K562 (cell line): Measurements from ENCODE around the gene FOXR1. TPM values are rescaled to one million over a fixed set of nuclear protein-coding genes. Genes with fewer than 3 reads are reported as not detected.

ENCODE experiments used
- CBFA2T3 ChIP-seq: fragments of 450-650 bp; IDR thresholded peaks from 2 replicates; pipeline ENCODE4 v1.6.1; 2017
- CHCHD3 ChIP-seq: fragments of 250-450 bp; sonication (Bioruptor Pico); IDR thresholded peaks from 2 replicates; pipeline ENCODE4 v2.1.2; 2022; ENCODE audit warnings: mild to moderate bottlenecking
- CREBBP ChIP-seq: IDR thresholded peaks from one replicate; pipeline ENCODE4 v1.6.1; 2012; ENCODE audit warnings: low read depth, mild to moderate bottlenecking, control low read depth, inconsistent platforms, low read length
- CXXC5 ChIP-seq: fragments of 250-450 bp; sonication (Bioruptor Pico); IDR thresholded peaks from 2 replicates; pipeline ENCODE4 v1.8.0; 2022; ENCODE audit warnings: inconsistent platforms, mild to moderate bottlenecking, moderate library complexity
- GTF2B ChIP-seq: IDR thresholded peaks from 2 replicates; pipeline ENCODE4 v1.6.1; 2011; ENCODE audit not compliant: insufficient read length; ENCODE audit errors: extremely low read depth
- HNRNPUL1 ChIP-seq: fragments of 200-400 bp; formaldehyde crosslinking; IDR thresholded peaks from 2 replicates; pipeline ENCODE4 v1.6.1; 2017; ENCODE audit warnings: low read length
- LEF1 ChIP-seq: fragments of 450-650 bp; IDR thresholded peaks from 2 replicates; pipeline ENCODE4 v1.6.1; 2016; ENCODE audit warnings: mild to moderate bottlenecking
- MAFG ChIP-seq: fragments of 450-650 bp; conservative IDR thresholded peaks from 2 replicates; pipeline ENCODE4 v1.6.1; 2016; ENCODE audit warnings: missing genetic modification characterization, missing compliant biosample characterization
- MAZ ChIP-seq, 2 experiments: fragments of 450-650 bp in 1 of 2; sonication (generic) in 1 of 2; formaldehyde crosslinking; IDR thresholded peaks in 1 of 2; conservative IDR thresholded peaks in 1 of 2; 2 replicates each; pipeline versions ENCODE4 v1.4.0 to v1.5.0; 2020; ENCODE audit warnings: mild to moderate bottlenecking in 1 of 2, missing genetic modification reagents in 1 of 2
- PATZ1 ChIP-seq: fragments of 250-450 bp; sonication (Bioruptor Pico); IDR thresholded peaks from 2 replicates; pipeline ENCODE4 v1.5.0; 2020; ENCODE audit warnings: mild to moderate bottlenecking, borderline replicate concordance
- POLR2AphosphoS5 ChIP-seq: IDR thresholded peaks from 2 replicates; pipeline ENCODE4 v1.6.1; 2011; ENCODE audit warnings: mild to moderate bottlenecking, low read depth, low read length, moderate library complexity; ENCODE audit not compliant: control insufficient read depth, insufficient read depth
- POLR2H ChIP-seq: IDR thresholded peaks from 2 replicates; pipeline ENCODE4 v1.6.1; 2016; ENCODE audit warnings: missing genetic modification characterization, low read depth, mild to moderate bottlenecking, control low read depth, missing compliant biosample characterization, moderate library complexity
- RBFOX2 ChIP-seq: fragments of 200-400 bp; formaldehyde crosslinking; IDR thresholded peaks from 2 replicates; pipeline ENCODE4 v1.6.1; 2017; ENCODE audit warnings: low read depth, mild to moderate bottlenecking, low read length, moderate library complexity
- RBM39 ChIP-seq: fragments of 200-400 bp; formaldehyde crosslinking; optimal IDR thresholded peaks from 2 replicates; pipeline ENCODE3; 2018; ENCODE audit warnings: low read depth, low read length
- SNRNP70 ChIP-seq: fragments of 200-400 bp; formaldehyde crosslinking; optimal IDR thresholded peaks from 2 replicates; pipeline ENCODE3; 2017; ENCODE audit warnings: low read depth, low read length
- ZBTB33 ChIP-seq: sonication (generic); formaldehyde crosslinking; IDR thresholded peaks from 2 replicates; pipeline ENCODE4 v1.8.1; 2023; ENCODE audit warnings: mild to moderate bottlenecking, missing genetic modification reagents
- ZBTB43 ChIP-seq: sonication (generic); formaldehyde crosslinking; IDR thresholded peaks from 2 replicates; pipeline ENCODE4 v1.8.0; 2023; ENCODE audit warnings: mild to moderate bottlenecking, missing genetic modification reagents
- ZEB2 ChIP-seq: fragments of 450-650 bp; IDR thresholded peaks from 2 replicates; pipeline ENCODE4 v1.6.1; 2016
- ZNF639 ChIP-seq, 2 experiments: fragments of 200-800 bp in 1 of 2; sonication (Bioruptor generic) in 1 of 2; sonication (generic) in 1 of 2; formaldehyde crosslinking in 1 of 2; IDR thresholded peaks in 1 of 2; conservative IDR thresholded peaks in 1 of 2; 2 replicates each; pipeline versions ENCODE4 v1.5.0 to v1.6.1; 2016 to 2020; ENCODE audit warnings: missing compliant biosample characterization in 1 of 2, missing genetic modification characterization in 1 of 2, missing genetic modification reagents in 1 of 2
- ZNF717 ChIP-seq: fragments of 250-450 bp; sonication (Bioruptor Pico); IDR thresholded peaks from 2 replicates; pipeline ENCODE4 v1.5.0; 2021
- polyA plus RNA-seq, 8 experiments: library from polyadenylated mRNA; depleted of rRNA in 4 of 8; stranded (reverse) in 5 of 8; unstranded in 3 of 8; fragments of >200 nt; fragmentation: Nextera tagmentation in 2 of 8; fragmentation: Illumina TruSeq in 1 of 8; extraction: Ambion mirVana in 2 of 8; extraction: Trizol in 1 of 8; gene quantifications; 2 replicates each; pipeline versions ENCODE4 v1.2.1 to v1.2.3, GENCODE V29; 2011 to 2014; ENCODE audit warnings: inconsistent platforms in 1 of 8, missing spikeins in 1 of 8
- total RNA-seq, 7 experiments: library from RNA; depleted of rRNA in 6 of 7; stranded (reverse); fragments of >200 nt in 6 of 7; fragmentation: Illumina TruSeq in 2 of 7; extraction: Trizol in 2 of 7; gene quantifications; 2 replicates each; pipeline versions ENCODE4 v1.2.1 to v1.2.3, GENCODE V29; 2011 to 2021; ENCODE audit warnings: low replicate concordance in 1 of 7

FOXR1 gene
- total and polyA plus RNA-seq, 9 of the 15 experiments (the other 6 are each of a cell fraction or from before 2014, with no cell fraction given) = not detected

- TF ChIP-seq PATZ1 (no peak), POLR2H (tag) (0 out of 2 replicates have a peak, but pooled peaks have one; percentile 38), MAZ (CRISPR knock-in tag; conservative IDR thresholded peaks at IDR 0.05 in 1 of 2, IDR thresholded peaks at IDR 0.05 in 1 of 2) (no peak), MAFG (tag) (no peak), ZBTB33 (no peak), HNRNPUL1 (0 out of 2 replicates have a peak, but pooled peaks have one; percentile 11), LEF1 (no peak), CXXC5 (CRISPR knock-in tag) (no peak), CBFA2T3 (no peak), ZNF717 (no peak), GTF2B (no peak), CREBBP (no peak), RBM39 (no peak), SNRNP70 (no peak), ZNF639 (CRISPR knock-in tag; conservative IDR thresholded peaks at IDR 0.05 in 1 of 2, IDR thresholded peaks at IDR 0.05 in 1 of 2) (no peak), RBFOX2 (peak; percentile 71), POLR2AphosphoS5 (peak; percentile 29; the same call in 1 of the 2 replicates), CHCHD3 (CRISPR knock-in tag) (no peak), ZEB2 (no peak), ZBTB43 (no peak)
Measured at GRCh38 chr11:119016216-119017009, 44.9 kb downstream of the FOXR1 start (continued).
